ENCODE measurements around the gene LRRK2.

Gene LRRK2

GRCh38 chr12:40390980-40391379 is 166.2 kb downstream of the LRRK2 start:
- no peak overlapping the region for H3K4me2 ChIP-seq (ENCODE audit: low read length)
- no peak overlapping the region for H3K4me3 ChIP-seq (ENCODE audit: low read length)
- H3K27me3 ChIP-seq (ENCODE audit: control insufficient read depth, low read length): no peaks in the 10 kb centered on the region
- TF ChIP-seq EZH2phosphoT487 (IDR thresholded peaks at IDR 0.05; ENCODE audit: borderline replicate concordance, low read length) (no peak), CTCF (IDR thresholded peaks at IDR 0.05; ENCODE audit: low read depth, low read length, poor library complexity, severe bottlenecking) (no peak)
- no peaks in the 10 kb centered on the region for H3K9me2 ChIP-seq (replicated peaks; ENCODE audit: control insufficient read depth, low read length)
- no peaks in the 10 kb centered on the region for H3K79me2 ChIP-seq (ENCODE audit: control insufficient read depth, low read length)
- no peaks in the 10 kb centered on the region for H4K20me1 ChIP-seq (ENCODE audit: control insufficient read depth, insufficient read depth, low read depth, low read length)
- no peaks in the 10 kb centered on the region for H3K9me3 ChIP-seq (ENCODE audit: control insufficient read depth, insufficient read depth, low read length)
- H3F3A ChIP-seq (ENCODE audit: control insufficient read depth, insufficient read depth): no peaks in the 10 kb centered on the region
- H3K4me1 ChIP-seq (ENCODE audit: control insufficient read depth, low read length): no peaks in the 10 kb centered on the region
- H3K27ac ChIP-seq (ENCODE audit: low read depth, low read length): no peak overlapping the region
- no peaks in the 10 kb centered on the region for H3K36me3 ChIP-seq (ENCODE audit: control insufficient read depth, low read length)

DNA sequence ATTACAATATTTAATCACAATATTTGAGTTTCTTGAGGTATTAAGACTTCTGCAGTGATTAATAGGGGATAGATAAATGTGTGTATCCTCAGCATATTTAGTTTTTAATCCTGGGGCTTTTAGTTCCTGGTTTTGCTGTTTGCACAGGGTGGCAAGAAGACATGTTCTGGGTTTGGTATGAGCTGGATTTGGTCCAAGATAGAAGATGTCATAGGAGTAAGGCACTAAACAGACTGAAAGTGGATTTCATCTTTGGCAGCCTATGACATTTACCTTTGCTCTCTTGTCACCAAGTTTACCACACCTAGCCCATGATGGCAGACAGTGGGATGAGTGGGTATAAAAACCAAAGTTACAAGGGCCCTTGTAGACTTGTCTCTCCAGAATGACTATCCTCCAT is 168.2 kb downstream of the LRRK2 start:
- no peaks in the 10 kb centered on the region for H3K9me2 ChIP-seq (replicated peaks; ENCODE audit: control insufficient read depth, low read length)
- no peaks in the 10 kb centered on the region for H3K9me3 ChIP-seq (ENCODE audit: control insufficient read depth, insufficient read depth, low read length)
- H3K27ac ChIP-seq (ENCODE audit: low read depth, low read length): no peak overlapping the region
- no peak overlapping the region for H3K4me3 ChIP-seq (ENCODE audit: low read length)
- H3K27me3 ChIP-seq (ENCODE audit: control insufficient read depth, low read length): no peaks in the 10 kb centered on the region
- no peaks in the 10 kb centered on the region for H4K20me1 ChIP-seq (ENCODE audit: control insufficient read depth, insufficient read depth, low read depth, low read length)
- H3K79me2 ChIP-seq (ENCODE audit: control insufficient read depth, low read length): no peaks in the 10 kb centered on the region
- no peaks in the 10 kb centered on the region for H3F3A ChIP-seq (ENCODE audit: control insufficient read depth, insufficient read depth)
- TF ChIP-seq EZH2phosphoT487 (IDR thresholded peaks at IDR 0.05; ENCODE audit: borderline replicate concordance, low read length): no peak
- no peak for TF ChIP-seq CTCF (IDR thresholded peaks at IDR 0.05; ENCODE audit: low read depth, low read length, poor library complexity, severe bottlenecking)
- no peaks in the 10 kb centered on the region for H3K36me3 ChIP-seq (ENCODE audit: control insufficient read depth, low read length)
- H3K4me1 ChIP-seq (ENCODE audit: control insufficient read depth, low read length): no peaks in the 10 kb centered on the region
- no peak overlapping the region for H3K4me2 ChIP-seq (ENCODE audit: low read length)

DNA sequence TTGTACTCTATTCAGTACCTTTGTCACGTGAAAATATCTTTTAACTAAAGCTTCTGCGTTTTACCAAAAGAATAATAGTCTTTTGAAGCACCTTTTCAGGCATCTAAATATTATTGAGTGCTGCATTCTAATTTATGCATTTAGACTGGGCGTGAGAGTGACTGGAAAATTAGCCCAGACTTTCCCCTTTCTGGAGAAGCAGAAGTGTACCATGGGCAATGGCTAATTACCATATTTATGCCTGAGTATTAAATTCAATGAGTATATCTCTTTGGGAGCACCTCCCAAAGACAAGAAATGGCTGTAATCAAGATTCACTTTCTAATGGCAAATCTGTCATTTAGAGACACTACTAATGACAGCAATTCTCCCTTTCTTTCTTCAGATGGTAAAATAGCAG is 174.9 kb downstream of the LRRK2 start:
- H3K4me3 ChIP-seq (ENCODE audit: low read length): no peak overlapping the region
- no peaks in the 10 kb centered on the region for H3F3A ChIP-seq (ENCODE audit: control insufficient read depth, insufficient read depth)
- no peaks in the 10 kb centered on the region for H3K9me3 ChIP-seq (ENCODE audit: control insufficient read depth, insufficient read depth, low read length)
- no peaks in the 10 kb centered on the region for H3K79me2 ChIP-seq (ENCODE audit: control insufficient read depth, low read length)
- H3K27me3 ChIP-seq (ENCODE audit: control insufficient read depth, low read length): no peaks in the 10 kb centered on the region
- H4K20me1 ChIP-seq (ENCODE audit: control insufficient read depth, insufficient read depth, low read depth, low read length): no peaks in the 10 kb centered on the region
- TF ChIP-seq EZH2phosphoT487 (IDR thresholded peaks at IDR 0.05; ENCODE audit: borderline replicate concordance, low read length) (no peak), CTCF (IDR thresholded peaks at IDR 0.05; ENCODE audit: low read depth, low read length, poor library complexity, severe bottlenecking) (no peak)
- no peaks in the 10 kb centered on the region for H3K36me3 ChIP-seq (ENCODE audit: control insufficient read depth, low read length)
- H3K27ac ChIP-seq (ENCODE audit: low read depth, low read length): no peak overlapping the region
- no peaks in the 10 kb centered on the region for H3K4me1 ChIP-seq (ENCODE audit: control insufficient read depth, low read length)
- H3K4me2 ChIP-seq (ENCODE audit: low read length): no peak overlapping the region
- H3K9me2 ChIP-seq (replicated peaks; ENCODE audit: control insufficient read depth, low read length): no peaks in the 10 kb centered on the region

- no peaks in the 10 kb centered on the region for H3K4me1 ChIP-seq (ENCODE audit: control insufficient read depth, low read length)
- no peaks in the 10 kb centered on the region for H3K9me2 ChIP-seq (replicated peaks; ENCODE audit: control insufficient read depth, low read length)
- H3K4me2 ChIP-seq (ENCODE audit: low read length): no peak overlapping the region
- no peak overlapping the region for H3K4me3 ChIP-seq (ENCODE audit: low read length)
- TF ChIP-seq CTCF (IDR thresholded peaks at IDR 0.05; ENCODE audit: low read depth, low read length, poor library complexity, severe bottlenecking) (no peak), EZH2phosphoT487 (IDR thresholded peaks at IDR 0.05; ENCODE audit: borderline replicate concordance, low read length) (no peak)
- no peaks in the 10 kb centered on the region for H3K36me3 ChIP-seq (ENCODE audit: control insufficient read depth, low read length)
- H3K79me2 ChIP-seq (ENCODE audit: control insufficient read depth, low read length): no peaks in the 10 kb centered on the region
- no peaks in the 10 kb centered on the region for H3F3A ChIP-seq (ENCODE audit: control insufficient read depth, insufficient read depth)
- H3K27me3 ChIP-seq (ENCODE audit: control insufficient read depth, low read length): no peaks in the 10 kb centered on the region
- H3K27ac ChIP-seq (ENCODE audit: low read depth, low read length): no peak overlapping the region
- H4K20me1 ChIP-seq (ENCODE audit: control insufficient read depth, insufficient read depth, low read depth, low read length): no peaks in the 10 kb centered on the region
- no peaks in the 10 kb centered on the region for H3K9me3 ChIP-seq (ENCODE audit: control insufficient read depth, insufficient read depth, low read length)
Measured at GRCh38 chr12:40405419-40405818, 180.6 kb downstream of the LRRK2 start.
